Posterior cingulate gyrus (tissue), 11 donors: ENCODE data around the gene ZSCAN5A.
"Not testable (repeated sequence)": the region's sequence is repeated elsewhere in the genome, so short reads cannot be mapped to it uniquely, and the experiment has no call there.

Experiments
- DNase-seq, 10 donors: peaks; one replicate each; pipeline versions ENCODE4 v3.0.0 to v3.0.0-alpha.2; 2020 to 2021; ENCODE audit warnings: mixed read lengths in 3 of 10
- intact Hi-C: fragments of 100-400 bp; cut with DNase I; formaldehyde crosslinking; loops from one replicate; pipeline ENCODE4 v1.15.1; 2023

ZSCAN5A gene

GRCh38 chr19:56314381-56315076 lies at the start of gene ZSCAN5A:
ZSCAN5A (minus strand) TSS chr19:56314839; CDS start chr19:56225046, 89,793 bp downstream.
- DNase-seq: peak; percentile 96 to 99 (median 98)
- intact Hi-C loops: loop anchor here (10.0 kb wide), 2 partner anchors 60 to 80 kb away; partner anchors contain the start of gene ZNF582

GRCh38 chr19:56360841-56361240 lies 46.2 kb upstream of the ZSCAN5A start:
- DNase-seq: no peak
- intact Hi-C loops: no loop called here

GRCh38 chr19:56356944-56357343 lies 42.3 kb upstream of the ZSCAN5A start:
- intact Hi-C loops: no loop called here
- no peak for DNase-seq

GRCh38 chr19:56355517-56355916 lies 40.9 kb upstream of the ZSCAN5A start:
- no peak for DNase-seq
- intact Hi-C loops: no loop called here

- intact Hi-C loops: no loop called here
- DNase-seq: no peak
Measured at GRCh38 chr19:56351208-56351607, 36.6 kb upstream of the ZSCAN5A start.

- DNase-seq: peak in 1 of 10 donors; percentile 10
- intact Hi-C loops: no loop called here
Measured at GRCh38 chr19:56350416-56351045, 35.9 kb upstream of the ZSCAN5A start.

GRCh38 chr19:56348289-56348877 lies 33.7 kb upstream of the ZSCAN5A start:
- no peak for DNase-seq
- intact Hi-C loops: no loop called here

GRCh38 chr19:56347163-56347778 lies 32.6 kb upstream of the ZSCAN5A start:
- intact Hi-C loops: no loop called here
- no peak for DNase-seq

GRCh38 chr19:56341948-56342347 lies 27.3 kb upstream of the ZSCAN5A start:
- intact Hi-C loops: no loop called here
- no peak for DNase-seq

- intact Hi-C loops: not testable (repeated sequence)
Measured at GRCh38 chr19:56339031-56339430, 24.4 kb upstream of the ZSCAN5A start.

GRCh38 chr19:56337077-56337476 lies 22.4 kb upstream of the ZSCAN5A start:
- DNase-seq: peak in 1 of 10 donors; percentile 52
- intact Hi-C loops: not testable (repeated sequence)

More at GRCh38 chr19:56339031-56339430, 24.4 kb upstream of the ZSCAN5A start:
- not testable (repeated sequence) for DNase-seq

- DNase-seq, intact Hi-C loops: not testable (repeated sequence)
Measured at GRCh38 chr19:56335371-56335770, 20.7 kb upstream of the ZSCAN5A start.

GRCh38 chr19:56333506-56333905 lies 18.9 kb upstream of the ZSCAN5A start:
- intact Hi-C loops: no loop called here
- DNase-seq: no peak

GRCh38 chr19:56332695-56333094 lies 18.1 kb upstream of the ZSCAN5A start:
- intact Hi-C loops: no loop called here

GRCh38 chr19:56324436-56324835 lies 9.8 kb upstream of the ZSCAN5A start:
- intact Hi-C loops: no loop called here
- DNase-seq: no peak

More at GRCh38 chr19:56332695-56333094, 18.1 kb upstream of the ZSCAN5A start:
- no peak for DNase-seq

GRCh38 chr19:56321989-56322440 lies 7.4 kb upstream of the ZSCAN5A start:
- intact Hi-C loops: no loop called here
- no peak for DNase-seq

GRCh38 chr19:56321254-56321988 lies 6.8 kb upstream of the ZSCAN5A start:
- no peak for DNase-seq
- intact Hi-C loops: no loop called here

GRCh38 chr19:56319991-56320390 lies 5.4 kb upstream of the ZSCAN5A start:
- intact Hi-C loops: loop anchor here (10.0 kb wide), 2 partner anchors 65 to 75 kb away; partner anchors contain the start of gene ZNF582

GRCh38 chr19:56317749-56318148 lies 3.1 kb upstream of the ZSCAN5A start:
- no peak for DNase-seq
- intact Hi-C loops: loop anchor here (10.0 kb wide), 2 partner anchors 63 to 77 kb away; partner anchors contain the start of gene ZNF582

More at GRCh38 chr19:56319991-56320390, 5.4 kb upstream of the ZSCAN5A start:
- DNase-seq: peak in 1 of 10 donors; percentile 25

GRCh38 chr19:56316728-56317127 lies 2.1 kb upstream of the ZSCAN5A start:
- DNase-seq: peak in 1 of 10 donors; percentile 35
- intact Hi-C loops: loop anchor here (10.0 kb wide), 2 partner anchors 62 to 78 kb away; partner anchors contain the start of gene ZNF582
